Measurements from ENCODE around the gene CBX4. TPM values are rescaled to one million over a fixed set of nuclear protein-coding genes. Genes with fewer than 3 reads are reported as not detected.

The CBX4 gene
- total RNA-seq, 1 experiment from 2014 or later: 53.5 TPM

GRCh38 chr17:79849953-79850352, 10.7 kb upstream of the CBX4 start:
- Histone ChIP-seq H3K9me2 (replicated peaks; ENCODE audit: low read length) (no peaks in the 10 kb centered on the region), H3K27ac (ENCODE audit: low read length) (no peak overlapping the region), H2AFZ (ENCODE audit: low read length) (no peak overlapping the region), H3K9ac (ENCODE audit: low read length) (no peak overlapping the region), H4K20me1 (ENCODE audit: low read length) (no peaks in the 10 kb centered on the region), H3F3A (ENCODE audit: low read length, unreplicated experiment) (no peaks in the 10 kb centered on the region), H3K27me3 (ENCODE audit: low read length) (no peaks in the 10 kb centered on the region), H3K36me3 (ENCODE audit: low read depth, low read length) (no peaks in the 10 kb centered on the region), H3K4me2 (ENCODE audit: low read length) (no peak overlapping the region), H3K4me1 (ENCODE audit: insufficient read depth, low read length) (peaks cover 28% of the 10 kb centered on the region), H3K79me2 (ENCODE audit: low read length) (no peaks in the 10 kb centered on the region), H3K4me3 (ENCODE audit: low read length) (no peak overlapping the region), H3K9me3 (ENCODE audit: low read length) (no peaks in the 10 kb centered on the region)
- TF ChIP-seq CTCF (conservative IDR thresholded peaks at IDR 0.05; ENCODE audit: low read depth, low read length): no peak
- TF ChIP-seq EZH2 (IDR thresholded peaks at IDR 0.05; ENCODE audit: low read length, unreplicated experiment): no peak
- TF ChIP-seq EZH2phosphoT487 (IDR thresholded peaks at IDR 0.05; ENCODE audit: borderline replicate concordance, low read length): no peak
- ATAC-seq: no peak
- intact Hi-C loops (cut with micrococcal nuclease): no loop called here
- ChIA-PET POLR2A (ENCODE audit: unreplicated experiment) (no interaction called here), CTCF (interaction anchor here (0.8 kb wide), 1 partner anchor 11 kb away, joined by 3 read pairs; the partner anchor contains the start of gene CBX4)
- BruUV-seq (replicated peaks): no TSS peak
- DNase-seq: no peak

- Histone ChIP-seq H3K4me3 (ENCODE audit: low read length) (no peak overlapping the region), H2AFZ (ENCODE audit: low read length) (no peak overlapping the region), H3K9ac (ENCODE audit: low read length) (no peak overlapping the region), H3K27ac (ENCODE audit: low read length) (no peak overlapping the region), H3K79me2 (ENCODE audit: low read length) (no peaks in the 10 kb centered on the region), H3K36me3 (ENCODE audit: low read depth, low read length) (no peaks in the 10 kb centered on the region), H3F3A (ENCODE audit: low read length, unreplicated experiment) (no peaks in the 10 kb centered on the region), H3K9me2 (replicated peaks; ENCODE audit: low read length) (no peaks in the 10 kb centered on the region), H4K20me1 (ENCODE audit: low read length) (no peaks in the 10 kb centered on the region), H3K9me3 (ENCODE audit: low read length) (no peaks in the 10 kb centered on the region), H3K4me2 (ENCODE audit: low read length) (no peak overlapping the region), H3K4me1 (ENCODE audit: insufficient read depth, low read length) (peaks cover 39% of the 10 kb centered on the region), H3K27me3 (ENCODE audit: low read length) (peaks cover 5% of the 10 kb centered on the region)
- TF ChIP-seq EZH2 (IDR thresholded peaks at IDR 0.05; ENCODE audit: low read length, unreplicated experiment): no peak
- no peak for TF ChIP-seq EZH2phosphoT487 (IDR thresholded peaks at IDR 0.05; ENCODE audit: borderline replicate concordance, low read length)
- TF ChIP-seq CTCF (conservative IDR thresholded peaks at IDR 0.05; ENCODE audit: low read depth, low read length): no peak
- ATAC-seq: no peak
- no peak for DNase-seq
- intact Hi-C loops (cut with micrococcal nuclease): no loop called here
- ChIA-PET POLR2A (ENCODE audit: unreplicated experiment) (no interaction called here), CTCF (interaction anchor here (0.5 kb wide), 1 partner anchor 9 kb away, joined by 4 read pairs; the partner anchor contains the start of gene CBX4)
- no TSS peak for BruUV-seq (replicated peaks)
These were observed 9.1 kb upstream of the CBX4 start for GRCh38 chr17:79848370-79848766.

GRCh38 chr17:79847698-79848369, 8.6 kb upstream of the CBX4 start:
- H3K9me3 ChIP-seq (ENCODE audit: low read length): no peaks in the 10 kb centered on the region
- POLR2A ChIA-PET (ENCODE audit: unreplicated experiment): interaction anchor here (0.6 kb wide), 1 partner anchor 70 kb away, joined by 3 read pairs; the partner anchor contains the start of gene CBX2
- H3K4me2 ChIP-seq (ENCODE audit: low read length): no peak overlapping the region
- no peak for TF ChIP-seq EZH2phosphoT487 (IDR thresholded peaks at IDR 0.05; ENCODE audit: borderline replicate concordance, low read length)
- TF ChIP-seq CTCF (conservative IDR thresholded peaks at IDR 0.05; ENCODE audit: low read depth, low read length): no peak
- TF ChIP-seq EZH2 (IDR thresholded peaks at IDR 0.05; ENCODE audit: low read length, unreplicated experiment): no peak
- no peak overlapping the region for H2AFZ ChIP-seq (ENCODE audit: low read length)
- no peaks in the 10 kb centered on the region for H3K36me3 ChIP-seq (ENCODE audit: low read depth, low read length)
- H3K27ac ChIP-seq (ENCODE audit: low read length): no peak overlapping the region
- intact Hi-C loops (cut with micrococcal nuclease): no loop called here
- H3K4me3 ChIP-seq (ENCODE audit: low read length): no peak overlapping the region
- BruUV-seq (replicated peaks): no TSS peak
- H3K79me2 ChIP-seq (ENCODE audit: low read length): no peaks in the 10 kb centered on the region
- no peaks in the 10 kb centered on the region for H4K20me1 ChIP-seq (ENCODE audit: low read length)
- peaks cover 39% of the 10 kb centered on the region for H3K4me1 ChIP-seq (ENCODE audit: insufficient read depth, low read length)
- no peaks in the 10 kb centered on the region for H3K9me2 ChIP-seq (replicated peaks; ENCODE audit: low read length)
- DNase-seq (no peak), ATAC-seq (no peak)
- CTCF ChIA-PET: interaction anchor here (0.5 to 0.6 kb wide), 2 partner anchors 9 to 76 kb away, joined by 3 to 4 read pairs; partner anchors contain the start of gene CBX4
- peaks cover 10% of the 10 kb centered on the region for H3K27me3 ChIP-seq (ENCODE audit: low read length)
- no peak overlapping the region for H3K9ac ChIP-seq (ENCODE audit: low read length)
- no peaks in the 10 kb centered on the region for H3F3A ChIP-seq (ENCODE audit: low read length, unreplicated experiment)

Data from PC-3 (cell line).